ENCODE measurements around the gene IL4R. TPM values are rescaled to one million over a fixed set of nuclear protein-coding genes. Genes with fewer than 3 reads are reported as not detected.

The IL4R gene
- total and polyA plus RNA-seq, 2 experiments from 2014 or later: 6.4 to 17.6 TPM

- TF ChIP-seq REST (IDR thresholded peaks at IDR 0.05; ENCODE audit: unreplicated experiment): no peak
These were observed 45.8 kb downstream of the IL4R start (continued) for GRCh38 chr16:27359615-27360014.

GRCh38 chr16:27361987-27362386 is 48.2 kb downstream of the IL4R start:
- Mint-ChIP-seq H3K27me3 (ENCODE audit: insufficient read depth, low read depth, poor library complexity) (no peaks in the 10 kb centered on the region), H3K27ac (no peak overlapping the region), H3K4me1 (peaks cover 4% of the 10 kb centered on the region; the same call in 2 of the 3 replicates), H3K36me3 (ENCODE audit: low read depth) (peaks cover 33% of the 10 kb centered on the region), H3K4me3 (no peak overlapping the region), H3K9me3 (no peaks in the 10 kb centered on the region; the same call in 2 of the 3 replicates)
- no peak overlapping the region for H2AFZ ChIP-seq
- no peaks in the 10 kb centered on the region for H3K79me2 ChIP-seq (replicated peaks; ENCODE audit: insufficient read depth)
- H3K4me2 ChIP-seq: no peak overlapping the region
- no peak overlapping the region for H3K4me3 ChIP-seq
- no peaks in the 10 kb centered on the region for H3K4me1 ChIP-seq (ENCODE audit: insufficient read depth)
- no peaks in the 10 kb centered on the region for H3K9me2 ChIP-seq (ENCODE audit: insufficient read depth)
- H3K27me3 ChIP-seq (ENCODE audit: insufficient read depth): no peaks in the 10 kb centered on the region
- no peaks in the 10 kb centered on the region for H3K36me3 ChIP-seq (ENCODE audit: insufficient read depth)
- DNase-seq (ENCODE audit: low spot score): no peak
- H4K20me1 ChIP-seq (replicated peaks; ENCODE audit: insufficient read depth): no peaks in the 10 kb centered on the region
- no peak overlapping the region for H3K27ac ChIP-seq (ENCODE audit: low read depth)
- ATAC-seq: no peak
- H3F3A ChIP-seq (replicated peaks; ENCODE audit: low read depth): no peaks in the 10 kb centered on the region
- TF ChIP-seq REST (IDR thresholded peaks at IDR 0.05; ENCODE audit: unreplicated experiment) (no peak), CREB1 (CRISPR knock-in tag; IDR thresholded peaks at IDR 0.05; ENCODE audit: low read depth) (no peak), EZH2 (IDR thresholded peaks at IDR 0.05; ENCODE audit: low read depth, unreplicated experiment) (no peak), EZH2phosphoT487 (IDR thresholded peaks at IDR 0.05; ENCODE audit: unreplicated experiment) (no peak), ZNF331 (CRISPR knock-in tag; IDR thresholded peaks at IDR 0.05; ENCODE audit: low read depth) (no peak), NANOG (IDR thresholded peaks at IDR 0.05; ENCODE audit: borderline replicate concordance) (no peak), ETS1 (IDR thresholded peaks at IDR 0.05) (no peak), ZNF462 (CRISPR knock-in tag; IDR thresholded peaks at IDR 0.05) (no peak), ZNF114 (CRISPR knock-in tag; IDR thresholded peaks at IDR 0.05) (no peak), JUNB (IDR thresholded peaks at IDR 0.05; ENCODE audit: unreplicated experiment) (no peak), STAT1 (IDR thresholded peaks at IDR 0.05; ENCODE audit: unreplicated experiment) (no peak), POLR2AphosphoS5 (IDR thresholded peaks at IDR 0.05; ENCODE audit: low read depth) (no peak)

Data from GM23338 (cell line).